Tibial nerve (tissue), 4 donors: Measurements from ENCODE around the gene FNDC1. TPM values are rescaled to one million over a fixed set of nuclear protein-coding genes. Genes with fewer than 3 reads are reported as not detected.
"Not testable (repeated sequence)": the region's sequence is repeated elsewhere in the genome, so short reads cannot be mapped to it uniquely, and the experiment has no call there.

ENCODE experiments used
- DNase-seq, 2 donors: peaks; one replicate each; pipeline ENCODE4 v3.0.0-alpha.2; 2019; ENCODE audit warnings: low spot score in 2 of 2
- H3K27ac ChIP-seq, 4 donors: fragments of 200-600 bp; sonication (generic) in 3 of 4; one replicate each; pipeline ENCODE4 v1.5.1; 2017 to 2019; ENCODE audit warnings: mild to moderate bottlenecking in 1 of 4
- H3K27me3 ChIP-seq, 2 donors: fragments of 200-600 bp; sonication (generic) in 1 of 2; one replicate each; pipeline versions ENCODE4 v1.5.1 to v1.6.0; 2017 to 2019
- H3K36me3 ChIP-seq, 3 donors: fragments of 200-600 bp; sonication (generic); one replicate each; pipeline ENCODE4 v1.5.1; 2018 to 2019
- H3K4me1 ChIP-seq, 4 donors: fragments of 200-600 bp; sonication (generic) in 3 of 4; one replicate each; pipeline ENCODE4 v1.5.1; 2017 to 2019
- H3K4me3 ChIP-seq, 4 donors: fragments of 200-600 bp; sonication (generic) in 3 of 4; one replicate each; pipeline ENCODE4 v1.5.1; 2017 to 2019; ENCODE audit warnings: mild to moderate bottlenecking in 1 of 4, moderate library complexity in 1 of 4
- H3K9me3 ChIP-seq, 4 donors: fragments of 200-600 bp; sonication (generic) in 3 of 4; one replicate each; pipeline ENCODE4 v1.5.1; 2017 to 2019
- EP300 ChIP-seq, 2 donors: sonication (generic); formaldehyde crosslinking; IDR thresholded peaks; one replicate each; pipeline ENCODE4 v1.6.1; 2017; ENCODE audit warnings: antibody characterized with exemption in 2 of 2, mild to moderate bottlenecking in 1 of 2
- POLR2A ChIP-seq, 2 donors: fragments of 450-650 bp; IDR thresholded peaks; one replicate each; pipeline ENCODE4 v1.6.1; 2017; ENCODE audit warnings: antibody characterized with exemption in 2 of 2, mild to moderate bottlenecking in 2 of 2, moderate library complexity in 2 of 2
- WGBS, 2 donors: methylation state at CpG; one replicate each; pipeline ENCODE4 v1.1.5; 2018; 5-methylcytosine and 5-hydroxymethylcytosine counted together
- total RNA-seq, 4 donors: library from RNA; depleted of rRNA; stranded (reverse); fragments of >200 nt; gene quantifications; one replicate each; pipeline ENCODE4 v1.1.0, GENCODE V29; 2016
- TF ChIP-seq, protein P1 (sequence below), 5 experiments: fragments of 200-600 bp in 3 of 5; fragments of 450-650 bp in 2 of 5; sonication (generic) in 3 of 5; IDR thresholded peaks; one replicate each; pipeline ENCODE4 v1.5.1; 2016 to 2019; ENCODE audit warnings: antibody characterized with exemption in 5 of 5, mild to moderate bottlenecking in 3 of 5, moderate library complexity in 2 of 5

FNDC1 gene
- total RNA-seq, result 1 to 10 TPM; 2.1 to 8.2 (median 5.4) TPM

DNA sequence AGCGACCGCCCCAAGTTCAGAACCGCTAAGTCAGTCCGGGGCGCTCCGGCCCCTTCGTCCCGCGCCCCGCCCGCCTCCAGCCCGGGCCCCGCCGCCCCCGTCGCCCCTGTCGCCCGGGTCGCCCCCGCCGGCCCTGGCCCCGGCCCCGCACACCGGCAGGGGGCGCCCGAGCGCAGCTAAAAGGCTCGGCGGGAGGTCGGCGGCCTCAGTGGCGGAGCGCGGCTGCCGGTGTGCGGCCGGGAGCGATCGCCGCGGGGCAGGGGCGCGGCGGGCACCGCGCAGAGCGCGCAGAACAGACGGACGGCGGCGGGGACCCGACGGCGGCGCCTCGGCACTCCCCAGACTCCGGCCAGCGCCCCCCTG, at the start of gene FNDC1:
Gene FNDC1 (plus strand): TSS at position 208 of the 363 bp plus-strand sequence. CDS start 197 bp downstream, outside the sequence.
- Histone ChIP-seq H3K27ac (peak within 1 kb of the TSS; percentile 19 to 83 (median 48)), H3K4me3 (peak within 1 kb of the TSS; percentile 18 to 53 (median 36)), H3K4me1 (peaks cover 0 to 32% (median 10%) of the 10 kb centered on the region in 4 donors), H3K27me3 (peaks cover 0 to 53% of the 10 kb centered on the region in 2 donors), H3K9me3 (no peaks in the 10 kb centered on the region), H3K36me3 (no peaks in the 10 kb centered on the region)
- TF ChIP-seq, protein P1, sequence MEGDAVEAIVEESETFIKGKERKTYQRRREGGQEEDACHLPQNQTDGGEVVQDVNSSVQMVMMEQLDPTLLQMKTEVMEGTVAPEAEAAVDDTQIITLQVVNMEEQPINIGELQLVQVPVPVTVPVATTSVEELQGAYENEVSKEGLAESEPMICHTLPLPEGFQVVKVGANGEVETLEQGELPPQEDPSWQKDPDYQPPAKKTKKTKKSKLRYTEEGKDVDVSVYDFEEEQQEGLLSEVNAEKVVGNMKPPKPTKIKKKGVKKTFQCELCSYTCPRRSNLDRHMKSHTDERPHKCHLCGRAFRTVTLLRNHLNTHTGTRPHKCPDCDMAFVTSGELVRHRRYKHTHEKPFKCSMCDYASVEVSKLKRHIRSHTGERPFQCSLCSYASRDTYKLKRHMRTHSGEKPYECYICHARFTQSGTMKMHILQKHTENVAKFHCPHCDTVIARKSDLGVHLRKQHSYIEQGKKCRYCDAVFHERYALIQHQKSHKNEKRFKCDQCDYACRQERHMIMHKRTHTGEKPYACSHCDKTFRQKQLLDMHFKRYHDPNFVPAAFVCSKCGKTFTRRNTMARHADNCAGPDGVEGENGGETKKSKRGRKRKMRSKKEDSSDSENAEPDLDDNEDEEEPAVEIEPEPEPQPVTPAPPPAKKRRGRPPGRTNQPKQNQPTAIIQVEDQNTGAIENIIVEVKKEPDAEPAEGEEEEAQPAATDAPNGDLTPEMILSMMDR (IDR thresholded peaks at IDR 0.05), result peak in 3 of 5 experiments; percentile 53 to 79 (median 55)
- peak in 1 of 2 donors; percentile 31 for TF ChIP-seq POLR2A (IDR thresholded peaks at IDR 0.05)
- no peak for TF ChIP-seq EP300 (IDR thresholded peaks at IDR 0.05)
- DNase-seq, result no peak
- WGBS, 2 donors, result 0 to 2% methylated on average over 8 to 33 of the region's 59 CpGs

DNA sequence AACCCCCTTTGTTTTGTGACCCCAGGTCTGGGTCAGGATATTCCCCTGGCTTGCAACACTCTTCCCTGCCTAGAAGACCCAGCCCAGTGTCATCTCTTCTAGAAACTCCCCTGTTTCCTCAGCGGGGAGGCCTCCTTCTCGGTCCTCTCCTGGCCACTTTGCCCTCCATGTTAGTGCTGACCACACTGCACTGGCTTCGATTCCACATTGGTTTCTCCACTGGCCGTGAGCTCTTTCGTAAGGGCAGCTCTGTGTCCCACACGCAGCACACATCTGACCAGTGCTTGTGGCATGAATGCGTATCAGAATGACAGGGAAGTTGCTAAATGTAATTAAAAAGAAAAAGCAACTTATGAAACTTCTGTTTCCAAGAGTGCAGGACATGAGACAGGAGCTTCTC, 49.4 kb upstream of the FNDC1 start:
- Histone ChIP-seq H3K36me3 (no peaks in the 10 kb centered on the region), H3K4me1 (peaks cover 0 to 10% (median 5%) of the 10 kb centered on the region in 4 donors), H3K27ac (peak overlapping the region in 2 of 4 donors; percentile 57 to 63), H3K4me3 (no peak overlapping the region), H3K9me3 (no peaks in the 10 kb centered on the region), H3K27me3 (no peaks in the 10 kb centered on the region)
- 83 to 86% methylated on average over 7 of the region's 7 CpGs for WGBS, 2 donors
- no peak for DNase-seq
- TF ChIP-seq EP300 (IDR thresholded peaks at IDR 0.05) (peak in 1 of 2 donors; percentile 53), POLR2A (IDR thresholded peaks at IDR 0.05) (no peak)

DNA sequence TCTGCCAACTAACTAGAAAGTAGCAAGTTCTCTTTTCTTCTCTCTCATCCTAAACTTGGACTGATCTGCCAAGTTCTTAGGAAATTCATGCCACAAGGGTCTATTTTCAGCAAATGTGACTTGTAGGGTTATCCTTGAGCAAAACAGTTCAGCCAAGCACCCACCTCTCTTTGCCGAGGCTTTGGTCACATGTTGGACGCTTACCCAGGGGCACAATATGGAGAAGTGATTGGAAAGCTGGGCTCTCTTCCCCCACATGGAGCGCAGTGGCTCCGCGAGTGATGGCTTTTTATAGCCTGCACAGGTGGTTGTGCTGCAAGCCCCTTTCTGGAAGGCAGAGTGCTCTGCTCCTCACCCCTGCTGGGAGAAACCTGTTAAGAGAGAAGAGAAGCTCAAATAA, 47.7 kb upstream of the FNDC1 start:
- peaks cover 0 to 10% (median 5%) of the 10 kb centered on the region in 4 donors for H3K4me1 ChIP-seq
- no peaks in the 10 kb centered on the region for H3K36me3 ChIP-seq
- H3K27ac ChIP-seq, result no peak overlapping the region
- H3K9me3 ChIP-seq, result no peaks in the 10 kb centered on the region
- TF ChIP-seq EP300 (IDR thresholded peaks at IDR 0.05), result no peak
- TF ChIP-seq, protein P1 (IDR thresholded peaks at IDR 0.05), result no peak
- TF ChIP-seq POLR2A (IDR thresholded peaks at IDR 0.05), result no peak
- 66% methylated on average over 5 of the region's 5 CpGs for WGBS, 2 donors
- no peaks in the 10 kb centered on the region for H3K27me3 ChIP-seq
- H3K4me3 ChIP-seq, result no peak overlapping the region
- no peak for DNase-seq

DNA sequence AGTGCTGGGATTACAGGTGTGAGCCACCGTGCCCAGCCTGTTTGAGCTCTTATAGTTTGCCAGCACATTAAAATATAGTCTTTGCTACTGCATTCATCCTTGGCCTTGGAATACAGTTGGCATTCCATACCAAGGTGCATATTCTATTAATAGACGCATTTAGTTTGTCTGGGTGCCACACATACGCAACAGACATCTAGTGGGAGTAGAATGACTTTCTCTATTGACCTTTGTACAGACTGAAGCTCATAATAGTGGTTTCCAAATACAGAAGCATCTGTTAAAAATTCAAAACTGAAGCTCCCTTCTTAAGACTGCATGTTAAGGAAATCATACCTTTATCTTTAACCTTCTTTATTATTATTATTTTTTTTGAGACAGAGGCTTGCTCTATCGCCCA, 46.7 kb upstream of the FNDC1 start:
- no peaks in the 10 kb centered on the region for H3K36me3 ChIP-seq
- H3K27ac ChIP-seq, result no peak overlapping the region
- peaks cover 0 to 6% (median 2%) of the 10 kb centered on the region in 4 donors for H3K4me1 ChIP-seq
- no peaks in the 10 kb centered on the region for H3K27me3 ChIP-seq
- no peak for DNase-seq
- no peaks in the 10 kb centered on the region for H3K9me3 ChIP-seq
- TF ChIP-seq POLR2A (IDR thresholded peaks at IDR 0.05), result no peak
- WGBS, 2 donors, result 79 to 85% methylated on average over 4 of the region's 4 CpGs
- no peak overlapping the region for H3K4me3 ChIP-seq

DNA sequence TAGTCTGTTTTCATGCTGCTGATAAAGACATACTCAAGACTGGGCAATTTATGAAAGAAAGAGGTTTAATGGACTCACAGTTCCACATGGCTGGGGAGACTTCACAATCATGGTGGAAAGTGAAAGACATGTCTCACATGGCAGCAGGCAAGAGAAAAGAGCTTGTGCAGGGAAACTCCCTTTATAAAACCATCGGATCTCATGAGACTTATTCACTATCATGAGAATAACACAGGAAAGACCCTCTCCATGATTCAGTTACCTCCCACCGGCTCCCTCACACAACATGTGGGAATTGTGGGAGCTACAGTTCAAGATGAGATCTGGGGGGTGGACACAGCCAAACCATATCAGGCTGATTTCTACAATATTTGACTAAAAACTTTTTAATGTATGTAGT, 45.4 kb upstream of the FNDC1 start:
- DNase-seq, result not testable (repeated sequence)

DNA sequence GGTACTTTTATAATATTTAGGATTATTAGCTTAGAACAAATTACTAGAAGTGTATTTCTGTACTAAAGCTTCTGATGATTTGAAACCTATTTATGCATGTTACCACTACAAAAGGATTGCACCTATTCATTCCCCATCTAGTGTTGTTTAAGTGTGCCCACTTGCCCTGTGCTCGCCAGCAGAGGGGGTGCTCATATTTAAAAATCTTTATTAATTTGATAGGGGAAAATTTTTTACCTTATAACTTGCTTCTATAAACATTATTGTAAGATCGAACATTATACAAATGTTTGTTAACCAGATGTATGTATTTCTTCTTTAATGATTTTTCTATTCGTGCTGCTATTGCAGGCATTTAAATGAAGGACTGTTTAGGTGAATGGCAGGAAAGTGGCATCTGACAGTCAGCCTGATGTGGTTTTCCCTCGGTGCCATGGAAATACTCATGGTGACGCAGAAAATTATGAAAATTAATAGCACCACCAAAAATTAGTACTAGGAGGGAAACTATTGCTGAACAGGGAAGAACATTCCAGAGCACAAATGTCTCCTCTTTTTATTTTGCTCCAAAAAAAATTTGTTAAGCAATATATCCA, 44.1 kb upstream of the FNDC1 start:
- WGBS, 2 donors, result 75 to 77% methylated on average over 5 of the region's 5 CpGs
- Histone ChIP-seq H3K36me3 (no peaks in the 10 kb centered on the region), H3K9me3 (no peaks in the 10 kb centered on the region), H3K4me3 (no peak overlapping the region), H3K4me1 (peaks cover 0 to 6% (median 0%) of the 10 kb centered on the region in 4 donors), H3K27me3 (no peaks in the 10 kb centered on the region), H3K27ac (no peak overlapping the region)
- no peak for TF ChIP-seq EP300 (IDR thresholded peaks at IDR 0.05)
- TF ChIP-seq, protein P1 (IDR thresholded peaks at IDR 0.05), result peak in 1 of 5 experiments; percentile 18
- TF ChIP-seq POLR2A (IDR thresholded peaks at IDR 0.05), result no peak
- no peak for DNase-seq

More for the DNA sequence above, 45.4 kb upstream of the FNDC1 start:
- not testable (repeated sequence) for H3K4me1 ChIP-seq, H3K4me3 ChIP-seq, H3K27ac ChIP-seq, H3K27me3 ChIP-seq, H3K36me3 ChIP-seq, H3K9me3 ChIP-seq
- WGBS, 2 donors, result 88 to 98% methylated on average over 2 of the region's 2 CpGs
